HepG2 (cell line): ENCODE measurements around the gene JSRP1. TPM values are rescaled to one million over a fixed set of nuclear protein-coding genes. Genes with fewer than 3 reads are reported as not detected.

Experiments
- EP300 ChIP-seq, 3 experiments: sonication (generic) in 1 of 3; formaldehyde crosslinking in 1 of 3; IDR thresholded peaks; 2 replicates each; pipeline versions ENCODE4 v1.5.1 to v1.6.1; 2011 to 2020; ENCODE audit warnings: low read depth in 2 of 3, low read length in 2 of 3, borderline replicate concordance in 1 of 3, improper control_type of control experiment in 1 of 3, mild to moderate bottlenecking in 1 of 3, missing genetic modification reagents in 1 of 3, moderate library complexity in 1 of 3
- ERF ChIP-seq: IDR thresholded peaks from 2 replicates; pipeline ENCODE4 v1.6.1; 2018; ENCODE audit warnings: missing biosample characterization, missing genetic modification reagents
- FOXK1 ChIP-seq: sonication (generic); formaldehyde crosslinking; IDR thresholded peaks from 2 replicates; pipeline ENCODE4 v1.4.0; 2020; ENCODE audit warnings: low read depth, missing genetic modification reagents, borderline replicate concordance
- FOXP1 ChIP-seq, 2 experiments: fragments of 450-650 bp in 1 of 2; IDR thresholded peaks; 2 replicates each; pipeline ENCODE4 v1.6.1; 2017 to 2018; ENCODE audit warnings: antibody characterized with exemption in 1 of 2
- GLI4 ChIP-seq: sonication (generic); formaldehyde crosslinking; IDR thresholded peaks from 2 replicates; pipeline ENCODE4 v1.5.1; 2020; ENCODE audit warnings: missing genetic modification reagents, mild to moderate bottlenecking, moderate library complexity, borderline replicate concordance
- KLF16 ChIP-seq, 2 experiments: sonication (generic) in 1 of 2; formaldehyde crosslinking in 1 of 2; IDR thresholded peaks; 2 replicates each; pipeline versions ENCODE4 v1.6.1 to v1.8.0; 2016 to 2023; ENCODE audit warnings: missing genetic modification reagents in 2 of 2, missing compliant biosample characterization in 1 of 2
- MATR3 ChIP-seq: sonication (generic); formaldehyde crosslinking; IDR thresholded peaks from 2 replicates; pipeline ENCODE4 v1.4.0; 2020; ENCODE audit warnings: missing genetic modification reagents
- MTA1 ChIP-seq: sonication (generic); formaldehyde crosslinking; IDR thresholded peaks from 2 replicates; pipeline ENCODE4 v1.4.0; 2020; ENCODE audit warnings: missing genetic modification reagents, mild to moderate bottlenecking, borderline replicate concordance
- POLR2AphosphoS5 ChIP-seq: IDR thresholded peaks from 2 replicates; pipeline ENCODE4 v1.6.1; 2012; ENCODE audit warnings: low read depth, low read length
- RXRA ChIP-seq: sonication (generic); formaldehyde crosslinking; IDR thresholded peaks from 2 replicates; pipeline ENCODE4 v1.5.1; 2020; ENCODE audit warnings: missing genetic modification reagents
- ZMYM3 ChIP-seq: sonication (generic); formaldehyde crosslinking; IDR thresholded peaks from 2 replicates; pipeline ENCODE4 v1.5.1; 2020; ENCODE audit warnings: mild to moderate bottlenecking, missing genetic modification reagents
- ZNF703 ChIP-seq: sonication (generic); formaldehyde crosslinking; IDR thresholded peaks from 2 replicates; pipeline ENCODE4 v1.5.1; 2020; ENCODE audit warnings: missing genetic modification reagents, mild to moderate bottlenecking, moderate library complexity, borderline replicate concordance
- ZSCAN9 ChIP-seq: IDR thresholded peaks from 2 replicates; pipeline ENCODE4 v1.6.1; 2016; ENCODE audit warnings: borderline replicate concordance
- polyA plus RNA-seq, 8 experiments: library from polyadenylated mRNA; depleted of rRNA in 3 of 8; stranded (reverse) in 7 of 8; unstranded in 1 of 8; fragments of >200 nt; fragmentation: Illumina TruSeq in 4 of 8; extraction: Trizol in 4 of 8; gene quantifications; 2 replicates each; pipeline versions ENCODE4 v1.2.1 to v1.2.3, GENCODE V29; 2011 to 2016; ENCODE audit warnings: low read depth in 4 of 8, missing spikeins in 1 of 8, mixed read lengths in 1 of 8; ENCODE audit not compliant: insufficient read depth in 1 of 8
- total RNA-seq, 5 experiments: library from RNA; depleted of rRNA; stranded (reverse); fragments of >200 nt; fragmentation: Illumina TruSeq; extraction: Trizol; gene quantifications; 2 replicates each; pipeline ENCODE4 v1.2.3, GENCODE V29; 2016; ENCODE audit warnings: low read depth in 1 of 5
- TF ChIP-seq, protein P1 (sequence below): sonication (generic); formaldehyde crosslinking; IDR thresholded peaks from 2 replicates; pipeline ENCODE4 v1.8.0; 2022; ENCODE audit warnings: missing genetic modification reagents, mild to moderate bottlenecking, moderate library complexity, borderline replicate concordance
- TF ChIP-seq, protein P2 (sequence below): sonication (generic); formaldehyde crosslinking; conservative IDR thresholded peaks from 2 replicates; pipeline ENCODE4 v1.8.0; 2022; ENCODE audit warnings: low read depth, missing genetic modification reagents
- TF ChIP-seq, protein P3 (sequence below): IDR thresholded peaks from 2 replicates; pipeline ENCODE4 v1.6.1; 2012; ENCODE audit warnings: inconsistent platforms
- TF ChIP-seq, protein P4 (sequence below): sonication (generic); formaldehyde crosslinking; IDR thresholded peaks from 2 replicates; pipeline ENCODE4 v1.4.0; 2020; ENCODE audit warnings: missing genetic modification reagents, mild to moderate bottlenecking, borderline replicate concordance
- TF ChIP-seq, protein P5 (sequence below): sonication (generic); formaldehyde crosslinking; IDR thresholded peaks from 2 replicates; pipeline ENCODE4 v1.4.0; 2020; ENCODE audit warnings: missing genetic modification reagents
- TF ChIP-seq, protein P6 (sequence below): sonication (generic); formaldehyde crosslinking; IDR thresholded peaks from 2 replicates; pipeline ENCODE4 v1.4.0; 2020; ENCODE audit warnings: missing genetic modification reagents, borderline replicate concordance

JSRP1 gene
- total and polyA plus RNA-seq, 2 of the 13 experiments (the other 11 are each of a cell fraction or from before 2014, with no cell fraction given) = 0.16 to 0.38 TPM

DNA sequence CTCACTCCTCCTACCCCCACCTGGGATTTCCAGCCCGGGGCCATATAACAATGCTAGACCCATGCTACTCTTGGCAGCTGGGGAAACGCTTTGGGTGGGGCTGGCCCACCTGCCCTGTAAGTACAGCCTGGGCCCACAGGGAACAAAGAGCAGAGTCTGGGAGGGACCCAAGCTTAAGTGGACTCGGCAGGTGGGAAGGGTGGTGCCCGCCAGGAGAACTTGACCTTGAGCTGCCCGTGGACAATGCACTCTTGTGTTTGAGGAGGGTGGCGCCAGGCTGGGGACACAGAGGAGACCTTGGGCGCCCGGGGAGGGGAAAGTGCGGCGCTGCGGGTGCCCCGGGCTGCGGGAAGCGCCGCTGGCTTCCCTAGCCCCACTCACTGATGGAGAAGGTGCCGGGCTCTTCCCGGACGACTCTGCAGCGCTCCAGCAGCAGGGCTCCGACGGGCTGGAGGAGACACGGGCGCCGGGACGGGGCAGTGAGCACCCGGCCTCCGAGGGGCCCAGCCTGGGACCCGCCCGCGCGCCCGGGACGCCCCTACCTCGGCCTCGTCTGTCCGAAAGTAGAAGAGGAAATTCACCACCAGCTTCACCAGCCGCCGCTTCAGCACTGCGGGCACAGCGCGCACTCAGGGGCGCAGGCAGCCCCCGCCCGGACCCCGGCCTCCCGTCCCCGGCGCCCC, 20.7 kb downstream of the JSRP1 start (continued):
- TF ChIP-seq ZSCAN9 (peak; percentile 31; the same call in 1 of the 2 replicates), FOXK1 (no peak), ZMYM3 (peak; percentile 34; the same call in 1 of the 2 replicates), FOXP1 (IDR thresholded peaks at IDR 0.05) (no peak), FOXP1 (CRISPR knock-in tag; IDR thresholded peaks at IDR 0.05) (no peak), KLF16 (CRISPR knock-in tag; IDR thresholded peaks at IDR 0.05) (peak in 1 of 2 experiments; percentile 60; a peak in 2 of 4 replicates), MATR3 (CRISPR knock-in tag) (no peak), ZNF703 (CRISPR knock-in tag) (no peak), GLI4 (CRISPR knock-in tag) (no peak), MTA1 (CRISPR knock-in tag) (peak; percentile 52; the same call in 1 of the 2 replicates), RXRA (CRISPR knock-in tag) (peak; percentile 91), POLR2AphosphoS5 (0 out of 2 replicates have a peak, but pooled peaks have one; percentile 46), EP300 (IDR thresholded peaks at IDR 0.05; ENCODE audit: low read depth in 2 of 2, low read length in 2 of 2) (peak; percentile 7 to 31; a peak in 2 of 4 replicates), EP300 (CRISPR knock-in tag; IDR thresholded peaks at IDR 0.05; ENCODE audit: borderline replicate concordance) (no peak), ERF (0 out of 2 replicates have a peak, but pooled peaks have one; percentile 23)
- TF ChIP-seq, protein P1, sequence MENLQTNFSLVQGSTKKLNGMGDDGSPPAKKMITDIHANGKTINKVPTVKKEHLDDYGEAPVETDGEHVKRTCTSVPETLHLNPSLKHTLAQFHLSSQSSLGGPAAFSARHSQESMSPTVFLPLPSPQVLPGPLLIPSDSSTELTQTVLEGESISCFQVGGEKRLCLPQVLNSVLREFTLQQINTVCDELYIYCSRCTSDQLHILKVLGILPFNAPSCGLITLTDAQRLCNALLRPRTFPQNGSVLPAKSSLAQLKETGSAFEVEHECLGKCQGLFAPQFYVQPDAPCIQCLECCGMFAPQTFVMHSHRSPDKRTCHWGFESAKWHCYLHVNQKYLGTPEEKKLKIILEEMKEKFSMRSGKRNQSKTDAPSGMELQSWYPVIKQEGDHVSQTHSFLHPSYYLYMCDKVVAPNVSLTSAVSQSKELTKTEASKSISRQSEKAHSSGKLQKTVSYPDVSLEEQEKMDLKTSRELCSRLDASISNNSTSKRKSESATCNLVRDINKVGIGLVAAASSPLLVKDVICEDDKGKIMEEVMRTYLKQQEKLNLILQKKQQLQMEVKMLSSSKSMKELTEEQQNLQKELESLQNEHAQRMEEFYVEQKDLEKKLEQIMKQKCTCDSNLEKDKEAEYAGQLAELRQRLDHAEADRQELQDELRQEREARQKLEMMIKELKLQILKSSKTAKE (CRISPR knock-in tag) = peak; percentile 89
- TF ChIP-seq, protein P2, sequence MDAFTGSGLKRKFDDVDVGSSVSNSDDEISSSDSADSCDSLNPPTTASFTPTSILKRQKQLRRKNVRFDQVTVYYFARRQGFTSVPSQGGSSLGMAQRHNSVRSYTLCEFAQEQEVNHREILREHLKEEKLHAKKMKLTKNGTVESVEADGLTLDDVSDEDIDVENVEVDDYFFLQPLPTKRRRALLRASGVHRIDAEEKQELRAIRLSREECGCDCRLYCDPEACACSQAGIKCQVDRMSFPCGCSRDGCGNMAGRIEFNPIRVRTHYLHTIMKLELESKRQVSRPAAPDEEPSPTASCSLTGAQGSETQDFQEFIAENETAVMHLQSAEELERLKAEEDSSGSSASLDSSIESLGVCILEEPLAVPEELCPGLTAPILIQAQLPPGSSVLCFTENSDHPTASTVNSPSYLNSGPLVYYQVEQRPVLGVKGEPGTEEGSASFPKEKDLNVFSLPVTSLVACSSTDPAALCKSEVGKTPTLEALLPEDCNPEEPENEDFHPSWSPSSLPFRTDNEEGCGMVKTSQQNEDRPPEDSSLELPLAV (CRISPR knock-in tag) = no peak
- TF ChIP-seq, protein P3, sequence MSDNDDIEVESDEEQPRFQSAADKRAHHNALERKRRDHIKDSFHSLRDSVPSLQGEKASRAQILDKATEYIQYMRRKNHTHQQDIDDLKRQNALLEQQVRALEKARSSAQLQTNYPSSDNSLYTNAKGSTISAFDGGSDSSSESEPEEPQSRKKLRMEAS = peak; percentile 30; the same call in 1 of the 2 replicates
- TF ChIP-seq, protein P4, sequence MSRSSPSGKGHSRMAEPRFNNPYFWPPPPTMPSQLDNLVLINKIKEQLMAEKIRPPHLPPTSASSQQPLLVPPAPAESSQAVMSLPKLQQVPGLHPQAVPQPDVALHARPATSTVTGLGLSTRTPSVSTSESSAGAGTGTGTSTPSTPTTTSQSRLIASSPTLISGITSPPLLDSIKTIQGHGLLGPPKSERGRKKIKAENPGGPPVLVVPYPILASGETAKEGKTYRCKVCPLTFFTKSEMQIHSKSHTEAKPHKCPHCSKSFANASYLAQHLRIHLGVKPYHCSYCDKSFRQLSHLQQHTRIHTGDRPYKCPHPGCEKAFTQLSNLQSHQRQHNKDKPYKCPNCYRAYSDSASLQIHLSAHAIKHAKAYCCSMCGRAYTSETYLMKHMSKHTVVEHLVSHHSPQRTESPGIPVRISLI (CRISPR knock-in tag) = no peak
- TF ChIP-seq, protein P5, sequence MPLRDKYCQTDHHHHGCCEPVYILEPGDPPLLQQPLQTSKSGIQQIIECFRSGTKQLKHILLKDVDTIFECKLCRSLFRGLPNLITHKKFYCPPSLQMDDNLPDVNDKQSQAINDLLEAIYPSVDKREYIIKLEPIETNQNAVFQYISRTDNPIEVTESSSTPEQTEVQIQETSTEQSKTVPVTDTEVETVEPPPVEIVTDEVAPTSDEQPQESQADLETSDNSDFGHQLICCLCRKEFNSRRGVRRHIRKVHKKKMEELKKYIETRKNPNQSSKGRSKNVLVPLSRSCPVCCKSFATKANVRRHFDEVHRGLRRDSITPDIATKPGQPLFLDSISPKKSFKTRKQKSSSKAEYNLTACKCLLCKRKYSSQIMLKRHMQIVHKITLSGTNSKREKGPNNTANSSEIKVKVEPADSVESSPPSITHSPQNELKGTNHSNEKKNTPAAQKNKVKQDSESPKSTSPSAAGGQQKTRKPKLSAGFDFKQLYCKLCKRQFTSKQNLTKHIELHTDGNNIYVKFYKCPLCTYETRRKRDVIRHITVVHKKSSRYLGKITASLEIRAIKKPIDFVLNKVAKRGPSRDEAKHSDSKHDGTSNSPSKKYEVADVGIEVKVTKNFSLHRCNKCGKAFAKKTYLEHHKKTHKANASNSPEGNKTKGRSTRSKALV (CRISPR knock-in tag) = no peak
- TF ChIP-seq, protein P6, sequence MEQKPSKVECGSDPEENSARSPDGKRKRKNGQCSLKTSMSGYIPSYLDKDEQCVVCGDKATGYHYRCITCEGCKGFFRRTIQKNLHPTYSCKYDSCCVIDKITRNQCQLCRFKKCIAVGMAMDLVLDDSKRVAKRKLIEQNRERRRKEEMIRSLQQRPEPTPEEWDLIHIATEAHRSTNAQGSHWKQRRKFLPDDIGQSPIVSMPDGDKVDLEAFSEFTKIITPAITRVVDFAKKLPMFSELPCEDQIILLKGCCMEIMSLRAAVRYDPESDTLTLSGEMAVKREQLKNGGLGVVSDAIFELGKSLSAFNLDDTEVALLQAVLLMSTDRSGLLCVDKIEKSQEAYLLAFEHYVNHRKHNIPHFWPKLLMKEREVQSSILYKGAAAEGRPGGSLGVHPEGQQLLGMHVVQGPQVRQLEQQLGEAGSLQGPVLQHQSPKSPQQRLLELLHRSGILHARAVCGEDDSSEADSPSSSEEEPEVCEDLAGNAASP (CRISPR knock-in tag) = peak; percentile 70; the same call in 1 of the 2 replicates
